GM12872 (cell line): Measurements from ENCODE around the gene TXNDC11.

Experiments
- CTCF ChIP-seq: IDR thresholded peaks from 3 replicates; pipeline ENCODE4 v1.5.1; 2011; ENCODE audit warnings: low read depth, mild to moderate bottlenecking, low read length, moderate library complexity; ENCODE audit not compliant: insufficient read depth

Gene TXNDC11

GRCh38 chr16:11699234-11699894 is 43.3 kb downstream of the TXNDC11 start:
- TF ChIP-seq CTCF, result no peak

GRCh38 chr16:11698271-11698689 is 44.4 kb downstream of the TXNDC11 start:
- peak; percentile 26; the same call in 1 of the 3 replicates for TF ChIP-seq CTCF

- no peak for TF ChIP-seq CTCF
These were observed 45.3 kb downstream of the TXNDC11 start for GRCh38 chr16:11697319-11697718.

GRCh38 chr16:11696266-11697012 is 46.2 kb downstream of the TXNDC11 start:
- TF ChIP-seq CTCF, result no peak

- no peak for TF ChIP-seq CTCF
These were observed 50.0 kb downstream of the TXNDC11 start for GRCh38 chr16:11692651-11693050.

- no peak for TF ChIP-seq CTCF
These were observed 50.5 kb downstream of the TXNDC11 start for GRCh38 chr16:11692171-11692570.

- TF ChIP-seq CTCF, result no peak
These were observed 50.9 kb downstream of the TXNDC11 start for GRCh38 chr16:11691771-11692170.
